HG02870 (cell line): ENCODE results near the gene MIPEP.
"Not testable (repeated sequence)": the region's sequence is repeated elsewhere in the genome, so short reads cannot be mapped to it uniquely, and the experiment has no call there.

Experiments used
- ATAC-seq: cut with Tn5 transposase; IDR thresholded peaks from one replicate; pipeline ENCODE4 v1.9.1; 2021; ENCODE audit warnings: mild to moderate bottlenecking, moderate library complexity; ENCODE audit not compliant: unreplicated experiment

The MIPEP gene

DNA sequence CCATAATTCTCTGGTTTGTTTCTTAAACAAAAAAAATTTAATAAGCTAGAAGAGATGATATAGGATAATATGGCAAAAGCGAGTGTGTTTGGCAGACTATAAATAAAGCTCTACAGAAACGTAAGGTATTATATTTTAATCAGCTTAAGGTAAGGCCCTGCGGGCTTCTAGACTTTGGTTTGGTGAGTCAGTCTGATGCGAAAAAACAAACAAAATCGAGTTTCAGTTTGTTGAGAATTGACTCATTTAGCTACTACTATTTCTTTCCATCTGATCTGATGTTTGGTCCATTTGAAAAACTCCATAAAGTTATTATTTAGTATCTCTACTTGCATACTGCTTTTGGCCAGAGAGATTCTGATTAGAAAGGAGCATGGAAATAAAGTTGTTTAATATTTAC is 138.0 kb downstream of the MIPEP start:
- ATAC-seq = peak; percentile 40

DNA sequence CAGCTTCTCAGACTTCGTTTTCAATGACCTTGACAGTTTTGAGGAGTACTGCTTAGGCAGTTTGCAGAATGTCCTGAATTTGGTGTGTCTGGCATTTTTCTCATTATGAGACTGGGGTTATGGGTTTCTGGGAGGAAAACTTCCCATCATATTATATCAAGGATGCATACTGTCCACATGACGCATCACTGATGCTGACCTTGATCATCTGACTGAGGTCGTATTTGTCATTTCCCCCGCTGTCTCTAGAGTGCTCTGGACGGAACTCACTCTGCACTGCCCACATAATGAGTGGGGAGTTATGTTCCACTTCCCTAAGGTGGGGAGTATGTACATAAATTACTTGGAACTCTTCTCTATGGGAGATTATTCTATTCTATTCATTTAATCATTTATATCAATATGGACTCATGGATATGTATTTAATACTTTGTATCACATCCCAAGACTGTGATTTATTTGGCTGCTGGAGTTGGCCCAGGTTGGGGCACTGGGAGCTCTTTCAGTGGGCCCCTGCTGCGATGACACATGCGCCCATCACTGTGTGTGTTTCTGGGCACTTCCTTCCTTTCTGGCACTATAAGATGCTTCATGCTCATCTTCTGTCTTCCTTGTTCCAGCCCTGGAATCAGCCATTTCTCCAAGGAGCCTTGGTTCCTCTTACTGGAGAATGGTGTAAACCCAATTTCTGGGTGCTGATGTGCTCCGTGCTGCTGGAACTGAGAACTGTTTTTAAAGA is 138.6 kb downstream of the MIPEP start:
- ATAC-seq = no peak

DNA sequence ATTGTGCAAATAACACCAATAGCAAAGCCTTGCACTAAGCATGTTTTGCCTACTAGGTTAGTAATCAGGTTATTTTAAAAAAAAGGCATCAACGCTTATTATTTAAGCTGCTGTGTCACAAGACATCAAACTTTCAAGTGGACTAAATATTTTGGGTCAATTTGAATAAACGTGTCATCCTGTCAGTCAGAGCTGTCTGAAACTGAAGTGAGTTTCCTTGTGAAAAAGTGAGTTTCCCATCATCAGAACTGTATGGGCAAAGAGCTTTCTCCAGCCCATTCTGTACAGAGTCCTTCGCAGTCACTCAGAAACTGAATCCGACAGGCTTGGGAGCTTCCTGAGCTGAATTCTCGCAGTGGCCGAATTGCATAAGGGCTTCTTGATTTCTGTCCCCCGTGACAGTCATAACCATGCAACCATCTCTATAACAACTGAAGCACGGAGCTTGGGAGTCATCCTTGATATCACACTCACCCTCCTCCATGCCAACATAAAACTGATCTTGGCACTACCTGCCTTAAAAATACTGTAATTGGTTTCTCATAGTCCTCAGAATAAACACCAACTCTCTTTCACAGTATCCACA is 139.8 kb downstream of the MIPEP start:
- no peak for ATAC-seq

- ATAC-seq = no peak
Observed at GRCh38 chr13:23748109-23748990, 140.8 kb downstream of the MIPEP start.

DNA sequence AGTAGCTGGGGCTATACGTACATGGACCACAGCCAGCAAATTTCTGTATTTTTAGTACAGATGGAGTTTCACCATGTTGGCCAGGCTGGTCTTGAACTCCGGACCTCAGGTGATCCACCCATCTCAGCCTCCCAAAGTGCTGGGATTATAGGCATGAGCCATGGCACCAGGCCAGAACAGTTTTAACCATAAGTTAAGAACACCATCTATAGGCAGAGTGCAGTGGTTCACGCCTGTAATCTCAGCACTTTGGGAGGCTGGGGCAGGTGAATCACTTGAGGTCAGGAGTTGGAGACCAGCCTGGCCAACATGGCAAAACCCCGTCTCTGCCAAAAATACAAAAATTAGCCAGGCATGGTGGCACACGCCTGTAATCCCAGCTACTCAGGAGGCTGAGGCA is 143.1 kb downstream of the MIPEP start:
- not testable (repeated sequence) for ATAC-seq

DNA sequence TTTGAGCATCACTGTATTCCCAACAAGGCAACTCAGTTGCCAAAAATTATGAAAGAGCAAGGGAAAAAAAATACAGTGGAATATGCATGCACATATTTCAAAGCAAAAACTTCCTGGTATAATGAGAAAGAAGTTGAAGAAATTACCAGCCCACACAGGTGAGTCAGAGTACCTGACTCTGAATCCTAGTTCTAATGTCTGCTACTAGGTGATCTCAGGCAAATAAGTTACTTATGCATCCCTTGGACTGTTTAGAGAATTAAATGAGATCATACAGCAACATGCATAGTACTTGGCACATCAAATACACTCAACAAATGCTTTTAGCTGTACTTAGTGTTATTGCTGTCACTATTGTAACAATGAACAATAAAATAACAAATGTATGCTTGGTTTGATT is 144.9 kb downstream of the MIPEP start:
- no peak for ATAC-seq

- no peak for ATAC-seq
Observed at GRCh38 chr13:23743278-23744076, 145.7 kb downstream of the MIPEP start.

GRCh38 chr13:23741879-23742510 is 147.2 kb downstream of the MIPEP start:
- ATAC-seq = no peak

DNA sequence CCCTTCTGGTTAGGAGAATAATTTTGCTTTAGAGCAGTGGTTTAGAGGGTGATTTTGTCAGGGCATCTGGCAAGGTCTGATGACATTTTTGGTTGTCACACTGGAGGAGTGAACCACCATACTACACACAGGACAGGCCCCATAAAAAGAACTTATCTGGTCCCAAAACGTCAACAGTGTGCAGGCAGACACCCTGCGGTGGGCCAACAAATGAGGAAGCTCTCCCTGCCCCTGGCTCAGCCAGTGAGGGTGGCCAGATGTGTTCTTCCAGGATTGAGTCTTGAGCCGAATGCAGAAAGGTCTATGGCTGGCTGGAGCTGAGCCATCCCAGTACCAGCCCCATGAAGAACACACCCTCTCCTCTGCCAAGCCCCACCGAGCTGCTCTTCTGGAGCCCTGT is 149.2 kb downstream of the MIPEP start:
- ATAC-seq = no peak

DNA sequence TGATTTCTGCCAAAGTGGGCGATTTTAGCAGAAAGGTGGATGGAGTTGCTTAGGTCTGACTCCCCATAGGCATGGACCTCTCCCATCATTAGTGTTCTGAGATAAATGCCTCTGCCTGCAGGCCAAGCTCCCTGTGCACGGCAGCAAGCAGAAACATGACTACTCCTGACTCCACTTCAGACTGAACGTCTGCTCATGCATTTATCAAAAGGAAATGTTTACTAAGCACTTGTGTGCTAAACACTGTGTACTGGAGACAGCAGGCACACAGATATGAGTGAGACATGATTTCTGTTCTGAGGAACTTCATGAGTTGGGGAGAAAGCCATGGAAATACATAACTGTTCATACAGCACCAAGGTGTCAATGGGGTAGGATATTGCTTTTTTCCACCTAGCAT is 149.6 kb downstream of the MIPEP start:
- ATAC-seq = no peak

DNA sequence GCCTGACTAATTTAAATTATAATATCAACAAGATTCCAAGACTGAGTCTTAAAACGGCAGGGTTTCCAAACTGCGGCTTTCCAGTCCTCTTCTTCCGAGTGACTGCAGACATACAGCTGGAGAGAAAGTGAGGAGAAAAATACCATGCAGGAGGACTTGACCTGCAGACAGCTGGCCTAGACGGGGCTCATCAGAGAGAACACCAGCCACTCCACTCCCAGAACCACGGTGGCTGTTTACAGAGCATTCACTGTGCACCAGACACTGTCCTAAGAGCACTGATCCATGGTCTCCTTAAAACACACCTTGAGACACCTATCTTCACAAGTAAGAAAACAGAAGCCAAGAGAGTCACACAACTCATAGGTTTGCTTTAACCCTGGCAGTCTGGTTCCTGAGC is 152.7 kb downstream of the MIPEP start:
- ATAC-seq = no peak

DNA sequence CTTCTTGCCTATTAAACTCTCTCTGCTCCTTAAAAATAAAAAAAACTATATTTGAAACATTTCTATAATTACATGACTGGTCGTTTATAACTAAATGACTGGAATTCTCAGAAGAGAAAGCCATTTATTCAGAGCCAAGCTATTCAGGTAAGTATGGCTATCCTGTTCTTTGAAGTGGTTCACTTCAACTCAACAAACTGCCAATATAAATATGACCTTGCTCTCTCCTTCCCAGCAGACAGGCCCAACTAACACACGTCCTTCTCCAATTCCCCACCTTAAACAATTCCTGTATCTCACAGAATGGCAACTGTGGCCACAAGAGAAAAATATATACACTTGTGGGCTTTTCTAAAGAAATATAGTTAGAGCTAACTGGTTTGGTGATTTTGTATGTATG is 153.9 kb downstream of the MIPEP start:
- no peak for ATAC-seq

- no peak for ATAC-seq
Observed at GRCh38 chr13:23731709-23732108, 157.5 kb downstream of the MIPEP start.

GRCh38 chr13:23730251-23730650 is 158.9 kb downstream of the MIPEP start:
- ATAC-seq = no peak

DNA sequence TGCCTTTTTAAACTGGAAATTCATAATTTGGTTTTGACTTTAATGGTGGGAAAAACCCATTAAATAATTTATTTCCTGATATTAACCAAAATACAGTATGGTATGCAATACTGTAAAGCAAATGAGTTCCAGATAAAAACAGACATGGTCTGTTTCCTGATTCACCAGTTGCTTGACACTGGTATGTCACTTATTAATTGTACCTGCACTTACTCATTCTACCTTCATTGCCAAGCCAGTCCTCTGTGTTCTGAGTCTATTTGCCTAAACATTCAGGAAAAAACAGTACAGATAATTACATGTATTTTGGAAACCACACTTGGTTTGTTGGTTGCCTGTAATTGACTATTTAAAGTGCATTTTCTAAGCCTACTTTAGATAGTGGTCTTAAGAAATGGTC is 159.7 kb downstream of the MIPEP start:
- no peak for ATAC-seq

GRCh38 chr13:23728807-23729206 is 160.4 kb downstream of the MIPEP start:
- no peak for ATAC-seq

DNA sequence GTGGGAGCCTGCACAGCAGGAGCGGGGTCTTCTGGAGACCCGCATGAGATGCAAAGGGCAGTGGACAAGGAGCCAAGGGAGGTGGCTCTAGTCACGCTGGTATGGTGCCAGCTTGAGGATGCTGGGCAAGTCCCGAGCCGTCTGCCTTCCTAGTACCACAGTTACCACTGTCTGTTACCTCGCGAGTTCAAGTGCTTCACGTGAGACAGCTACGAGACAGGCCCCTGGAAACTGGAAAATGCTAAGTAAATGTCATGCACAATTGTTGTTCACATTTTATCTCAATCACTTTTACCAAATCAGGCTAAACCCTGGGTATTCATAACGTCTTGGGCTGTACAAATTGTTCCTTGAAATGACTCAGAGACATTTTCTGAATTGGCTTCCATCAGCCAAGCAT is 163.3 kb downstream of the MIPEP start:
- ATAC-seq = no peak

- no peak for ATAC-seq
Observed at GRCh38 chr13:23724196-23724970, 164.8 kb downstream of the MIPEP start.

- no peak for ATAC-seq
Observed at GRCh38 chr13:23723471-23723870, 165.7 kb downstream of the MIPEP start.
